HG03575 (cell line): ENCODE data around the gene HSD11B2.
A peak's percentile ranks its signal among the peaks of the same experiment; 100 is the strongest.

ENCODE experiments used
- ATAC-seq: cut with Tn5 transposase; IDR thresholded peaks from one replicate; pipeline ENCODE4 v1.9.1; 2021; ENCODE audit not compliant: unreplicated experiment, insufficient number of reproducible peaks, low FRiP score; ENCODE audit errors: extremely low read depth

HSD11B2 gene

DNA sequence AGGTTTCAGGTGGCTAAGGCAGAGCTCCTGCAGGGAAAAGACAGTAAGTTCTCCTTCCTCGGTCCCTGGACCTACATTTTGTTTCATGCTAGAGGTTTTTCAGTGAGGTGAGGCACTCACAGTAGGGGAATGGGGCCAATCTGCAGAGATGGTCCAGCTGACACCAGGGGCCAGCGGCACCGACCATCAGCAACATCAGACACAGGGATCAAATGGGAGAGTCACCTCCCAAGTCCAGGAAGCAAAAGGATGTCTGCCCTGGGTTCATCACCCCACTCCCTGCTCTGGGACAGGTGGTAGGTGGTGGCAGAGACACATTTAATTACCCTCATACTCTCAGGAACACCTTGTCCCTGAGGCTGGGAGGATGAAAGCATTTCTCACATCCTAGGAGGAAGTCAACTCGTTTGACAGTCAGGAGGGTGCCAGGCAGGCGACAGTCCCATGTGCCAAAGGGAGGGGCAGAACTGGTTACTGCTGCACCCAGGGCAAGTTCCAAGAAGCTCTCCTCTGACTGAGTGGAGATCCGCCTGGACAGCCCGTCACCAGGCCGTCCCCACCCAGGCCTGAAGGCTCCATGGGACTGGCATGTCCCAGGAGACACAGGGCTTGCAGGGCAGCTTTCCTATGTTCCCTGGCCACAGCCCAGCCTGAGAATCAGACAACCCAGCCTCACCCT, 30.8 kb downstream of the HSD11B2 start:
- ATAC-seq: no peak

DNA sequence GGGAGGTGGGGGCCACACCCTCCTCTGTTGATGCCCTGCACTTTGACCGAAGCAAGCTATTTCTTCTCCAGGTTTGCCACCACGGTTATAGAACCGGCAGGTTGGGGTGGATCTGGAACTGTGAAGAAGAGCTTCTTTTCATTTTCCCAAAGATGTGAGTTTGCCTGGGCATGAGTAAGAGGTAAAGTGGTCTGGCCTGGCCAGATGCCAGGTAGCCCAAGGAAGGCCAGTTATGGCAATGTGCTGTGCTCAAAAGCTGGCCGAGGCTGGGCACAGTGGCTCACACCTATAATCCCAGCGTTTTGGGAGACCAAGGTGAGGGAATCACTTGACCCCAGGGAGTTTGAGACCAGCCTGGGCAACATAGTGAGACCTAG, 31.3 kb downstream of the HSD11B2 start:
- ATAC-seq: no peak

DNA sequence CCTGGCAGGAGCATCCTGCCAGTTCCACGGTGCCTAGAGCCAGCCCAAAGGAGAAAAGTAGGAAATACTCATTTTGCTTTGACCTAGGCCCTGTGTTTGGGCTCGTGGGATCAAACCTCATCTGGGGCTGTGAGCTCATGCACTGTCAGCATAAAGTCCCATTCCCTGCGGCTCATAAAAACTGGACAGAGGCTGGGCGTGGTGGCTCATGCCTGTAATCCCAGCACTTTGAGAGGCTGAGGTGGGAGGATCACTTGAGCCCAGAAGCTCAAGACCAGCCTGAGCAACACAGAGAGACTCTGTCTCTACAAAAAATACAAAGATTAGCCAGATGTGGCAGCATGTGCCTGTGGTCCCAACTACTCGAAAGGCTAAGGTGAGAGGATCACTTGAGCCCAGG, 32.1 kb downstream of the HSD11B2 start:
- no peak for ATAC-seq

DNA sequence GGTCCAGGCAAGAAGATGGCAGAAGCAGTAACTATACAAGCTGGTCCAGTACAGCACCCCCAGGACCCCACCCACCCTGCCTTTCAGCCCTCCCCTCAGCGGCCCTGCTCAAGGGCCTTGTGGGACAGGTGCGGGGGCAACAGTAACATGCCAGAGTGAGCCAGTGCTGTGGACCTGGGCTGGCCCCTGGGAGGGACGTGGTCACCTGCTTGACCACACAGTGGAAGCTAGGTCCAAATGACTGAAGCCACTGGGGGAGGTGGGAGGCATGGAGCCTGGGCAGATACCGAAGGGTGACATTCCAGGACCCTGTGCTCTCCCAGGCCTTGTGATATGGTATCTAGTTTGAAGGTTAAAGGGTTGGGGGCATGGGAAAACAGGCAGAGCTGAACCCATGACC, 32.8 kb downstream of the HSD11B2 start:
- no peak for ATAC-seq

- no peak for ATAC-seq
Measured at GRCh38 chr16:67464565-67464964, 33.6 kb downstream of the HSD11B2 start.

DNA sequence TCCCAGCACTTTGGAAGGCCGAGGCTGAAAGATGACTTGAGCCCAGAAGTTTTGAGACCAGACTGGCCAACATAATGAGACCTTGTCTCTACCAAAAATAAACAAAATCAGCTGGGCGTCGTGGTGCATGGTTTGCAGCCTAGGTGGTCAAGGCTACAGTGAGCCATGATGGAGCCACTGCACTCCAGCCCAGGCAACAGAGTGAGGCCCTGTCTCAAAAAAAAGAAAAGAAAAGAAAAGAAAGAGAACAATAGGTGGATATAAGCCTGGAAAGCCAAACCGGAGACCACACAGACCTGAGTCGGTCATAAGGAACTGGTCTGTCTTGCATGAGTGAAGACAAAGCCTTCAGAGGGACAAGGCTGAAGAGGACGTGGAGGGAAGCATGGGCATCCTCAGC, 35.7 kb downstream of the HSD11B2 start:
- no peak for ATAC-seq

GRCh38 chr16:67468731-67469130, 37.8 kb downstream of the HSD11B2 start:
- no peak for ATAC-seq

- no peak for ATAC-seq
Measured at GRCh38 chr16:67470359-67470758, 39.4 kb downstream of the HSD11B2 start.

DNA sequence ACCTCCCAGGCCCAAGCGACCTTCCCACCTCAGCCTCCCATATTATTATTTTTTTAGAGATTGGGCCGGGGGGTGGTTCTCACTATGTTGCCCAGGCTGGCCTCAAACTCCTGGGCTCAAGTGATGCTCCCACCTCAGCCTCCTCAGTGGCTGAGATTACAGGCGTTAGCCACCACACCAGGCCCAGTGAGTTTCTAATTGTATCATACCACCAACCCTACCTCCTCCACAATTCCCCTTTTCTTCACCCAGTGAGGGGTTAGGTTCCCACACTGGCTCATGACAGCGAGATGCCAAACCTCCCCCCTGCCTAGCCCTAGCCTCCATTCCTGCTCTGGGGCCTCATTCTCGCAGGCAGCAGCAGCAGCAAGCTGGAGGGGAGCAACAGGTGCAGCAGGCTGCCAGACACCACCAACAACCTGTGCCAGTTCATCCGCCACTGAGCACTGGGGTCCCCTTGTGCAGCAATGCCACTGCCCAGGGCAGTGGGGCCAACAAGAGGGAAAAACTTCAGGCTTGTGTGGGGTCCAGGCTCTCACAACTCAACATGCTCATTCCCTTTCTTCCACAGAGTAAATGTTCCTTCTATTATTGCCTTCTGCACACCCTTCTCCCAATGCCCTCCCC, 41.0 kb downstream of the HSD11B2 start:
- ATAC-seq: no peak

- no peak for ATAC-seq
Measured at GRCh38 chr16:67474551-67475455, 43.9 kb downstream of the HSD11B2 start.

GRCh38 chr16:67477960-67478554, 47.1 kb downstream of the HSD11B2 start:
- ATAC-seq: no peak

- ATAC-seq: peak; percentile 67
Measured at GRCh38 chr16:67480833-67481560, 50.1 kb downstream of the HSD11B2 start, which contains the start of gene ATP6V0D1. Gene ATP6V0D1, minus strand, starts transcription at chr16:67481157. Its CDS starts 71 bp downstream, at chr16:67481086.

DNA sequence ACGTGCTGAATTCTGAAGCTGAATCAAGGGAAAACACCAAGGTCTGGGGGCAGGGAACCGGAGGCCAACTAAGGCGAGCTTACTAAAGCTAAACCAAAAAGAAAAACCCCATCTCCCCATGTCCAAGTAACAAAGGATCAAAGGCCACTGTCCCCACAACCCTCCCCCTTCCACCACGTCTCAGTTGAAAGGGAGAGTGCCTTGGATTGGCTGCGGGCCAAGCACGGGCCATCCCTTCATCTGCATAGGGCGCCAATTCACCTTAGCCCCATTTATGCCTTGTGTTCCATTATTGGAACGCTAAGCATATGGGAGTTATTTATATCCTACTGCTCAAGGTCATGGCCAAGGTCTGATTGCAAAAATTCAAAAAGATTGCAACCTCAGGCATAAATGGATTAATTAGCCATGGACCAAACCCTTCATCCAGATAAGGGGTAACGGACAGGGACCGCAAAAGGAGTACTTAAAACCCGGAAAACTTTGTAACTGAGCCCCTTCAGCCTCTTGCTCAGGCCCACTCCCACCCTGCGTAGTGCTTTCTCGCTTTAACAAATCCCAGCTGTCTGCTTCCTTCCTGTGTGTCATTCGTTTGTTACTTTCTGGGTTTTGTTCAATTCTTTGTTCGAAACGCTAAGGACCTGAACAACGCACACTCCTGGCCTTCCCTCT, 50.8 kb downstream of the HSD11B2 start:
- no peak for ATAC-seq

DNA sequence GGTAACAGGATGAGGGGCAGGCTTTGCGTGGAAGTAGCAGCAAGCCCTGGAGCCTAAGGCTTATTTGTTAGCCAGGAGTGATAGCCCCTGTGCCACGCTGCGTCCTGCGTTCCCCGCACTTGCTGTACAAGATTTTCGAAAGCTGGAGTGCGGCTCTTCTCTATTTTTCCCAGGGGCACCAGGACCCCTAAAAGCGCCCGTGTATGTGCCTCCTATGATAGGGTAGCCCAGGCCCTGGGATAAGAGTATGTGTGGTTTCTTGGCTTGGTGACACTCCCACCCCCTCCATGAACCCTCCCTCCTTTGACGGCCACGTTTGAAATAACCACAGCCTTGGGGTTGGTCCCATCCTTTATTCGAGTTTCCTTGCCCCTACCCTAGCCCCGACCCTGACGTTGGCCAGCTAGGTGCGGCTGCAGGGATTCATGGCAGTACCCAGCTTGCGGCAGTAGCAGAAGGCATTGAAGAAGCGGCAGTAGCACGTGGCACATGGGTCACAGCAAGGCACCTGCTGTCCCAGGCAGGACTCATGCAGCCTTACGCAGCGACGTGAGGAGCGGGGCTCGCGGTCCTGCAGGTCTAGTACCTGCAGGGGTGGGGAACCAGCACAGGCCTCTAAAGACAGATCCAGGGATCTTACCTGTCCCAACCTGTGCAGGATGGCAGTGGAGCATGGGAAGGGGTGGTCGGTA, 51.5 kb downstream of the HSD11B2 start:
- ATAC-seq: no peak

DNA sequence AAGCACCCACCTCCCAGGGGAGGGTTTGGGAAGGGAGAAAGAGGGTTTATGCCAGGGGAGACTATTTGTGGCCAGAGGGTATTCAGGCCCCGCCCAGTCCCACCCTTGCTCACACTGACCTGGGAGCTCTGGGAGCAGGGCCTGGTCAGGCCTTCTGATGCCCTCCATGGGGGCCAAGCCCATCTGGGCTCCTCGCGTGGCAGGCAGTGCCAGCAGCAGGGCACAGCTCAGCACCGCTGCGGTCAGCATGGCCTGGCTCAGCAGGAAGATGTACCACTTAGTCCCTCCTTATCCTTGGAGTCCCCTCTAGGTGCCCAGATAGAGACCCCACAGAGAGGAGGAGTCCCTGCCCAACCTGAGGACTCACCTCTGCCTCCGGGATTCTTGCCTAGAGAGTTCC, 52.2 kb downstream of the HSD11B2 start, which contains the start of gene AGRP:
Gene AGRP, minus strand, starts transcription at position 398 of the 400 bp plus-strand sequence. Its CDS starts 149 bp downstream, at position 249.
- ATAC-seq: no peak

- ATAC-seq: no peak
Measured at GRCh38 chr16:67483731-67484525, 53.0 kb downstream of the HSD11B2 start.

GRCh38 chr16:67486805-67487204, 55.9 kb downstream of the HSD11B2 start:
- ATAC-seq: no peak
